ENCODE data around the gene SURF1.
"Not testable (repeated sequence)": the region's sequence is repeated elsewhere in the genome, so short reads cannot be mapped to it uniquely, and the experiment has no call there.

SURF1 gene

DNA sequence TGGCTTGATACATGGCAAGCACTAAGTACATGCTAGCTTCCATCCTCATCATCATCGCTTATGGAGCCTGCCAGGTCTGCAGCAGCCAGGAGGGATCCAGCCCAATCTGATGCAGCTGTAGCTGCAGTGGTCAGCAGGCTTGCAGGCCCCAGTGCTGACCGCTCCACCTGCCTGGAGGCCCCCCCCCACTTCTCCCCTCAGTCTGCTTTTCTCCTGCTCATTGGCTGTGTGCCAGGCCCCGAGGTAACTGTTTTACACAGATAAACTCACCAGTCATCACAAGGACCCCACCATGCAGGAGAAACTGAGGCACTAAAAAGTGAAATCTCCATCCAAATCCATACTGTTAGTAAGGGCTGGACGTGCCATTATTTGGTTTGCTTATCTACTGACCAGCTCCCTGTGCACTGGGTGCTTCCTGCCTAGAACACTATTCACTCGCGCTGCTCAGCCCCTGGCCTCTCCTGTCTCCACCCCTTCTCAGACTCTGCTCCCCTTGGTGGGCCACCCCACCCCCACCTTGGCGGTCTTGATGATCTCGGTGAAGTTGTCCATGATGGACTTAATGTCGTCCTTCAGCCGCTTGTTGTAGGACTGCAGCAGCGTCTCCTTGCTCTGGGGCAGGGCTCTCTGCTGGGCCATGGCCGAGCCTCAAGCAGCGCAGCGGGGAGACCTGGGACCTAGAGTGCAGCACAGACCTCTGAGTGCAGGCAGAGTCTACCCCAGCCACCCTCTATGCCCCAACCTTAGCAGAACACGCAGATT is 10.1 kb downstream of the SURF1 start:
- in situ Hi-C loops (cut with MboI; ENCODE audit: low sequenced_read_pairs): no loop called here

- in situ Hi-C loops (cut with MboI; ENCODE audit: low sequenced_read_pairs): no loop called here
Observed at GRCh38 chr9:133345596-133345995, 10.7 kb downstream of the SURF1 start.

DNA sequence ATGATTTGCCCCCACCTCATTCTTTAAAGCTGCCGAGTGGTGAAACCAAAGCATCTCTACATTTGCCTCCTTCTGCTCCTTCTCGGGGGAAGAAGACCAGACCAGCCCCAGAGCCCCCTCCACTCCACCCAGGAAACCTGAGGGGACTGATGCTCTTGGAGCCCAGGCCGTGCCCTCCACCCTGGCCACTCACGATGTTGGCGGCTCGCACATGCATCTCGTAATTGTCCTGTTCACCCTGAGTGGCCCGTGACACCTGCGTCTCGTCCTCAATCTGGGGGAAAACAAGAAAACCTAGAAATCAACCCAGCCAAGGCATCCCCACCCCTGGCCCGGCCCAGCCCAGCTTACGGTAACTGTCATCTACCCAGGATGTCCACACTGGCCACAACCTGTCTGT is 11.3 kb downstream of the SURF1 start:
- in situ Hi-C loops (cut with MboI; ENCODE audit: low sequenced_read_pairs): no loop called here

DNA sequence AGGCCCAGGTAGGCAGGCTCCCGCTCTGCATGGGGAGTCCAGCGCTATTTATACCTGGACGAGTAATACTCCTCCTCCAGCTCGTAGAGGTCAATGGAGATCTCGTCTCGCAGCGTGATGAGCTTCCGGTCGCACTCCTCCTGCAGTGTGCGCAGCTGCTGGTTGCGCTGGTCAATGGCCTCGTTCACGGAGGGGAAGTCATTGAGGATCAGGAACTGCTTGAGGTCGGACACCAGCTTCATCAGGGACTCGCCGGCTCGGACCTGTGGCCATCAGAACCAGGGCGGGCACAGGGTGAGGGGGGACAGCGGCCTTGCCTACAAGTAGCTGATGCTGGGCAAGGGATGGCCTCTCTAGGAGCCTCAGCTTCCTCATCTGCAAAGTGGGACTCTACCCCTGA is 12.2 kb downstream of the SURF1 start:
- in situ Hi-C loops (cut with MboI; ENCODE audit: low sequenced_read_pairs): no loop called here

GRCh38 chr9:133342570-133342969 is 13.7 kb downstream of the SURF1 start:
- in situ Hi-C loops (cut with MboI; ENCODE audit: low sequenced_read_pairs): no loop called here

- in situ Hi-C loops (cut with MboI; ENCODE audit: low sequenced_read_pairs): no loop called here
Observed at GRCh38 chr9:133342069-133342406, 14.2 kb downstream of the SURF1 start.

GRCh38 chr9:133341369-133342068 is 14.8 kb downstream of the SURF1 start:
- in situ Hi-C loops (cut with MboI; ENCODE audit: low sequenced_read_pairs): no loop called here

DNA sequence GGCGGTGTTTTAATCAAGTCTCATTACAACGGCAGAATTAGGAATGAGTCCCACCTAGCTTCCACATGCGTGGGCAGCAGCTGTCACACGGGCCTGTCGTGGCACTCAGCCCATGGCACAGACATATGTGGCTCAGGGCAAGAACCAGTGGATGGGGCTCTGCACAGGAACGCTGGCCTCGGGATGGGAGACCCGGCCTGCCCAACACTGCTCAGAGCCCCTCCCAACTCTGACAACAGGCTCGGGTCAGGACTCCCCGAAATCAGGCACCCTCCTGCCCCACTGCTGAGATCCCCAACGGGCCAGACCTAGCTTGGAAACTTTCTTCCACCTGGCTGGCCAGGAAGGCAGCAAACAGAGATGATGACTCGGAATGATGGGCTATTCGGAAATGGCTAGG is 15.4 kb downstream of the SURF1 start:
- in situ Hi-C loops (cut with MboI; ENCODE audit: low sequenced_read_pairs): no loop called here

DNA sequence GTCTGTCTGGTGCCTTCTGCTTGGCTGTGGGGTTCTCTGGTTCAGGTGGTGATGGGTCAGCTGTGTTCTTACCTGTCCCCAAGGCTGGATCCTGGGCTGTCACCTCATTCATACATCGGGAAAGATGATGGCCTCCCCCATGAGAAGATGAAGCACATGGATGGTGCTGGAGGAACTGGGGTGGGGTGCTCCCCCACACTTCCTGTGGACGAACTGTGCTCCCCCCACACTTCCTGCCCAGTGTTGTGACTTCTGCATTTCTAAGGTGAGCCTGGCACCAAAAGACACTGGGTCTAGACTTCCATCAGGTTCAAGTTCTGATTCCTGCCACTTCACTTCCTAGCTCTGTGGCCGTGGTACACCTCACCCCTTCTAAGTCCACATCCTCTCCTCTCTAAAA is 16.0 kb downstream of the SURF1 start:
- in situ Hi-C loops (cut with MboI; ENCODE audit: low sequenced_read_pairs): no loop called here

DNA sequence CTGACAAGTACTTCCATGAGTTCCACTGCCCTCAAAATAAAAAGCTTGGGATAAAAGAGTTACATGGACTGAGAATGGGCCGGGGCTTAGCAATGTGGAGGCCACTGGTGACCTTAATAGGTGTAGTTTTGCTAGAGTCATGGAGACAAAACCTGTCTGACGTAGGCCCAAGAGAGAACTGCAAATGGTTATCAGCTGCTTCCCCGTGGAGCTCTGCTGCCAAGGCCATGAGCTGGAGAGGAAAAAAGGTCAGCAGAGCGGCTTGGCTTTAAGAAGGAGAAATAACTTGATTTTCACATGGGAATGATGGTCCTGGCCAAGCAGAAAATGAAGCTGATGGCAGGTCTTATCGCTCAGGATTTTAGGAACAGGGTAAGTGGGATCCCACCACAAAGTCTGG is 16.6 kb downstream of the SURF1 start:
- in situ Hi-C loops (cut with MboI; ENCODE audit: low sequenced_read_pairs): no loop called here

GRCh38 chr9:133335924-133336811 is 20.1 kb downstream of the SURF1 start, which contains the start of gene SURF6:
TSS of gene SURF6 (minus strand) at chr9:133336188. CDS start at chr9:133336132, 56 bp downstream.
- in situ Hi-C loops (cut with MboI; ENCODE audit: low sequenced_read_pairs): no loop called here

DNA sequence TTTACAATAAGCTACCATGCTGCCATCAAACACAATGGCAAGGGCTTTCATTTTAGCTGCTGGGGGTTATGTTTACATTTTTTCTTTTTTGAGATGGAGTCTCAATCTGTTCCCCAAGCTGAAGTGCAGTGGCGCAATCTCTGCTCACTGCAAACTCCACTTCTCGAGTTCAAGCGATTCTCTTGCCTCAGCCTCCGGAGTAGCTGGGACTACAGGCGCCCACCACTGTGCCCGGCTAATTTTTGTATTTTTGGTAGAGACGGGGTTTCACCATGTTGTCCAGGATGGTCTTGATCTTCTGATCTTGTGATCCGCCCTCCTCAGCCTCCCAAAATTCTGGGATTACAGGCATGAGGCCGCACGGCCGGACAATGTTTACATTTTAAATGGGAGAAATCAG is 21.4 kb downstream of the SURF1 start:
- in situ Hi-C loops (cut with MboI; ENCODE audit: low sequenced_read_pairs): not testable (repeated sequence)

- in situ Hi-C loops (cut with MboI; ENCODE audit: low sequenced_read_pairs): no loop called here
Observed at GRCh38 chr9:133334161-133334560, 22.1 kb downstream of the SURF1 start.

- in situ Hi-C loops (cut with MboI; ENCODE audit: low sequenced_read_pairs): no loop called here
Observed at GRCh38 chr9:133333566-133333965, 22.7 kb downstream of the SURF1 start.

DNA sequence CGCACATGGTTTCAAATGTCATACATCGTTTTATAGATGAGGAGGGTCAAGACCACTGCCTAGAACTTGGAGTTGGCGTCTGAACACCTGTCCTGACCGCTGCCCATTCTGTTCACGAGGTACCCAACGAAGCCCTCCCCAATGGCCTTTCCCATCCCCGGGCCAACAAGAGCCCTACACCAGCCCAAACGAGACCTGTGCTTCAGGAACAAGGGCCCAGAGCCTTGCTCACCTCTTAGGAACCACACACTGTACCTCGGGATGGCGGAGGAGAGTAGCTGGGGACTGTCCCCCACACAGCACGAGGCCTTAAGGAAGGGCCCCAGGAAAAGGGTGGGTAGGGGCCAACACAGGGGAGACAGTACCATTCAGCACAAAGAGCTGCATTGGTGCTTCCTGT is 23.3 kb downstream of the SURF1 start:
- in situ Hi-C loops (cut with MboI; ENCODE audit: low sequenced_read_pairs): no loop called here

- in situ Hi-C loops (cut with MboI; ENCODE audit: low sequenced_read_pairs): no loop called here
Observed at GRCh38 chr9:133332381-133332730, 23.9 kb downstream of the SURF1 start.

DNA sequence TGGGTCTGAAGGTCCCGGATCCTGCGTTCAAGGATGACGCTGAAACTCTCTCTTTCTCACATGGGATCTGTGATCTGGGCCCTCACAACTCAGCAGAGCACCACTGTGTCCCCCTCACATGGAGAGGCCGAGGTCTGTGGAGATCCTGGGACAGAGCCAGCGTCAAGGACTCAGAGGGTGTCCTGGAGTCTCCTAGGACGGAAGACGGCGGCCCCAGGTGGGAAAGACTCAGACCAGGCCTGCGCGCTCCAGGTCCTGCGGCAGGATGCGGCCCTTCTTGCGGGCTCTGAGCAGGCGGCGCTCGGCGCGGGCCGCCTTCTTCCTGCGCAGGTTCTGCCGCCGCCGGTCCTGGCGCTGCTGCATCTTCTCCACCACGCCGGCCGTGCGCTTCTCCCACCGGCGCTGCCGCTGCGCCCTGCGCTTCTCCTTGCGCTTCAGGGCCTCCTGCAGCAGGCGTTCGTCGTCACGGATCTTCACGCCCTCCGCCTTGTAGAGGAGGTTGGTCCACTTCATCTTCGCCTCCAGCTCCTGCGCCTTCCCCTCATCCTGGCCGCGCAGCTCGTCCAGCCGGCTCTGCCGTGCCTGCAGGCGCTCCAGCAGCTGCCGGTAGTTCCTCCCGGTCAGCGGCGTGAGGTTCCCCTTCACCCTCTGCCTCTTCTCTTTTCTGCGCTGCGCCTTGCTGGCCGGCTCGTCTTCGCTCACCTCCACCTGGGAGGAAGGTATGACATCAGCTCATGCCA is 24.5 kb downstream of the SURF1 start:
- in situ Hi-C loops (cut with MboI; ENCODE audit: low sequenced_read_pairs): no loop called here

- in situ Hi-C loops (cut with MboI; ENCODE audit: low sequenced_read_pairs): no loop called here
Observed at GRCh38 chr9:133331221-133331620, 25.1 kb downstream of the SURF1 start.

DNA sequence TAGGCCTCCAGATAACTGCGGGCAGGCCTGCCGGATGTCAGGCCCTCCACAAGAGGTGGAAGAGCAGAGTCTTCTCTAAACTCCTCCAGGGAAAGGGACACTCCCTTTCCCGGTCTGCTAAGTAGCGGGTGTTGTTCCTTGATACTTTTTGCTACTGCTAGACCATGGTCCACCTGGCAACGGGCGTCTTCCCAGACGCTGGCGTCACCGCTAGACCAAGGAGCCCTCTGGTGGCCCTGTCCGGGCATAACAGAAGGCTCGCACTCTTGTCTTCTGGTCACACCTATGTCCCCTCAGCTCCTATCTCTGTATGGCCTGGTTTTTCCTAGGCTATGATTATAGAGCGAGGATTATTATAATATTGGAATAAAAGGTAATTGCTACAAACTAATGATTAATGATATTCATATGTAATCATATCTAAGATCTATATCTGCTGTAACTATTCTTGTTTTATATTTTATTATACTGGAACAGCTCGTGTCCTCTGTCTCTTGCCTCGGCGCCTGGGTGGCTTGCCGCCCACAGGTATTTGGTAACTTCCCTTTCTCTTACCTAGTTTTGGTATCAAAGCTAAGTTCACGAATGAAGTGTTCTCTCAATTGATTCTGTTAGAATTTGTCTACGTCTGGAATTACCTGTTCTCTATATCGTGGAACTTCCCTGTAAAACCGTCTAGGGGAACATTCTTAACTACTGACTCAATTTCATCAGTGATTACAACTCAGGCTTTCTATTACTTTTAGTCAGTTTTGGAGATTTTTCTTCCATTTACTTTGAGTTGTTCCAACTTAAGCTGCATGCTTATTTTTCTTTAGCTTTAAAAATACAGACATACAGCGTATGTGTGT is 26.8 kb downstream of the SURF1 start:
- in situ Hi-C loops (cut with MboI; ENCODE audit: low sequenced_read_pairs): not testable (repeated sequence)

DNA sequence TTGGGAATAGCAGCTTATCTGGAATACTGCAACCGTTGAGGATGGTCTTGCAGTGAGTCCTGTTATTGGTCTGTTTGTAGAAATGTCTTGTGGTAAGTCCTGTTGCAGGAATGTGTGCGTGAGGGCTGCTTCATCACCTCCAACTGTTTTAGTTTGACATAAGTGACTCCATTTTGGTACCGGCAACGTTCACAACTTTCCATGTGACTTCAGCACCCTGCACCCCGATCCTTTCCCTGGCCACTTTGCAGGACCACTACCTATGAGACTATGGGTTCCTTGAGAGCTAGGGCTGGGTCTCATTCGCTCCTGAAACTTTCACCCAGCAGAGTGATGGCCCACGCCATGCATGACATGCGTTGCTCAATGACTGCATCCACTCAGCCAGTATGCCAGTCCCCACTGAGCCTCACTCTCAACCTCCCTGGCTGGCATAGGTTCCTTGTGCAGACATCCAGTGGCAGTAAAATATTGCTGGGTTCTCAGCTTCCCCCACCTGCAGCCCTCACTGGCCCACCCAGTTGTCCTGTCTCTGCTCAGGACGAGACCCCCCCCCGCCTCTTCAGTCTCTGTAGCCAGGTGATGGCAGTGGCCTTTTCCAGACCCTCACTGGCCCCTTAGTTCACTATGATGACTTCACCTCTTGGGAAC is 28.3 kb downstream of the SURF1 start:
- in situ Hi-C loops (cut with MboI; ENCODE audit: low sequenced_read_pairs): no loop called here

All from HL-60/S4 (cell line).